T follicular helper cell (primary cell): ENCODE measurements around the gene COA7.
A peak's percentile ranks its signal among the peaks of the same experiment; 100 is the strongest.
"Not testable (repeated sequence)": the region's sequence is repeated elsewhere in the genome, so short reads cannot be mapped to it uniquely, and the experiment has no call there.

Experiments used
- DNase-seq: peaks from one replicate; pipeline ENCODE4 v3.0.0-alpha.2; 2020; ENCODE audit warnings: low read depth

Gene COA7

GRCh38 chr1:52706136-52706670, 8.1 kb upstream of the COA7 start:
- no peak for DNase-seq

- peak; percentile 70 for DNase-seq
Measured at GRCh38 chr1:52702886-52703787, 5.0 kb upstream of the COA7 start.

GRCh38 chr1:52695627-52696026, 2.5 kb downstream of the COA7 start:
- DNase-seq, result no peak

DNA sequence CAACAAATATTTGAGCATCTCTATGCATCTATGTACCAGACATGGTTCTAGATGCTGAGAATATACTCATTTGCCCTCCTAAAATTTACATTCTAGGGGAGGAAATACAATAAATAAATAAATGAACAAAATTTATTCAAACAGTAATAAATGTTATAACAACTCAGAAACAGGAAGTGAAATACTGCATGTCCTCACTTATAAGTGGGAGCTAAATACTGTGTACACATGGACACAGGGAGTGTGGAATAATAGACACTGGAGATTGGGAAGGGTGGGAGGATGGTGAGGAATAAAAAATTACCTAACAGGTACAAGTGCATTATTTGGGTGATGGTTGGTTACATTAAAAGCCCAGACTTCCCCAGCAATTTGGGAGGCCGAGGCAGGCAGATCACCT, 4.3 kb downstream of the COA7 start:
- no peak for DNase-seq

DNA sequence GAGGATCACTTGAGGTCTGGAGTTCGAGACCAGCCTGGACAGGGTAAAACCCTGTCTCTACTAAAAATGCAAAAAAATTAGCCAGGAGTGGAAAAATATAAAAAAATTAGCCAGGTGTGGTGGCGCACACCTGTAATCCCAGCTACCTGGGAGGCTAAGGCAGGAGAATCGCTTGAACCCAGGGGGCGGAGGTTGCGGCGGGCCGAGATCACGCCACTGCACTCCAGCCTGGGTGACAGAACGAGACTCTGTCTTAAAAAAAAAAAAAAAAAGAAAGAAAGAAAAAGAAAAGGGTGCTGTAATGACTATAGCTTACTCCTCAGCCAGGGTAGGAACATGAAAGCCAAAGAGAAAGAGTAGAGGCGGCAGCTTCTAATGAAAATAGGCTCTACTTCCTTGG, 4.8 kb downstream of the COA7 start:
- not testable (repeated sequence) for DNase-seq

GRCh38 chr1:52692697-52693096, 5.5 kb downstream of the COA7 start:
- no peak for DNase-seq

DNA sequence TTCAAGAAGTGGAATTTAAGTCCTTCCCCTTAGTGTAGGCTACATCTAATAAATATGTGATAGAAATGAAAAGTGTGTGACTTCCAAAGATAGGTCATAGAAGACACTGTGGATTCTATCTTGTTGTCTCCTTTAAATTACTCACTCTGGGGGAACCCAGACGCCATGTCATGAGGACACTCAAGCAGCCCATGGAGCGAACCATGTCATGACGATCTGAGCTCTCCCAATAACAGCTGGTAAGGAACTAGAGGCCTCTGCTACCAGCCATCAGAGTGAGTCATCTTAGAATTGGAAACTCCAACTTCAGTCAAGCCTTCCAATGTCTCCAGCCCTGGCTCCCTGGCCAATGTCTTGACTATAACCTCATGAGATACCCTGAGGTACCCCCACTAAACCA, 6.3 kb downstream of the COA7 start:
- DNase-seq, result no peak

- no peak for DNase-seq
Measured at GRCh38 chr1:52686830-52687229, 11.3 kb downstream of the COA7 start.

DNA sequence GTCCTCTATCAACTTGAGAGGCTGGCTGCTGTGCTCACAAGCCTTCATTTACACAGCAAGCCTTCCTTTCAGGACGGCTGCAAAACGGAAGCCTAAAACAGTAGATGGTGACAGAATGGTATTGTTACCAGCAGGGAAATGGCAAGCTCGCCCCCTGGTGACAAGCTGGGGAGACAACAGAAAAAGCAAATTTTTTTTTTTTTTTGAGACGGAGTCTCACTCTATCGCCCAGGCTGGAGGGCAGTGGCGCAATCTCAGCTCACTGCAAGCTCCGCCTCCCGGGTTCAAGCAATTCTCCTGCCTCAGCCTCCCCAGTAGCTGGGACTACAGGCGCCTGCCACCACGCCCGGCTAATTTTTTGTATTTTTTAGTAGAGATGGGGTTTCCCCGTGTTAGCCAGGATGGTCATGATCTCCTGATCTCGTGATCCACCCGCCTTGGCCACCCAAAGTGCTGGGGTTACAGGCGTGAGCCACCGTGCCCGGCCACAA, 11.8 kb downstream of the COA7 start:
- DNase-seq, result peak; percentile 69

- no peak for DNase-seq
Measured at GRCh38 chr1:52684545-52684944, 13.6 kb downstream of the COA7 start.

DNA sequence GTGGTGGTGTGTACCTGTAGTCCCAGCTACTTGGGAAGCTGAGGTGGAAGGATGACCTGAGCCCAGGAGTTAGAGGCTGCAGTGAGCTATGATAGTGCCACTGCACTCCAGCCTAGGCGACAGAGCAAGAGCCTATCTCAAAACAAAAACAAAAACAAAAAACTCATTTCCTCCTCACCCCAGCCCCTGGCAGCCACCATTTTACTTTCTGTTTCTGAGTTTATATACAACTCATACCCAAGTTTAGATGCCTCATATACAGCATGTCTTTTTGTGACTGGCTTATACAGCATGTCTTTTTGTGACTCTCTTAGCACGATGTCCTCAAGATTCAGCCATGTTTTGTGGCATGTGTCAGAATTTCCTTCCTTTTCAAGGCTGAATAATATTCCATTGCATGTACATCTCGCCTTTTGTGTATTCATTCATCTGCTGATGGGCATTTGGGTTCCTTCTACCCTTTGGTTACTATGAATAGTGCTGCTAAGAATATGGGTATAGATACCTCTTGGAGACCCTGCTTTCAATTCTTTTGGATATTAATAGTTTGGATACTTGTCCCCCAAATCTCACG, 14.7 kb downstream of the COA7 start:
- DNase-seq, result no peak

- DNase-seq, result no peak
Measured at GRCh38 chr1:52681136-52681535, 17.0 kb downstream of the COA7 start.

- DNase-seq, result no peak
Measured at GRCh38 chr1:52680353-52680752, 17.8 kb downstream of the COA7 start.

- DNase-seq, result no peak
Measured at GRCh38 chr1:52679498-52679897, 18.6 kb downstream of the COA7 start.

DNA sequence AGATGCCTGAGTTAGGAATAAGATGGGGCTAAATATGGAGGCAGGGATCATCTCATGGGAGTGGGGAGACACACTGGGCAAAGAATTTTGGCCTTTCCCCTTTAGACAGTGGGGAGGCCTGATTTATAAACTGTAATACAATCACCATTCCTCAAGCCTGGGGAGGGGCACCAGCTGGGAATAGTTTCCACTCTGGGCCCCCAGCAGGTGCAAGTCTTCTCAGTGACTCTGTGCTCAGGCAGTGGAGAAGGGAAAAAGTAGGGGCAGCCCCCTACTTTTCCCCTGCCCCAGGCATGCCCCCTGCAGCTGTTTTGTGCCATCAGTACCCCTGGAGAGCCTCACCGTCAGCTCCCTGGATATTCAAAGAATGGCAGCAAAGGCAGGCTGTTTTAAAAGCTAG, 19.1 kb downstream of the COA7 start:
- no peak for DNase-seq

GRCh38 chr1:52677076-52677806, 20.9 kb downstream of the COA7 start:
- DNase-seq, result no peak

GRCh38 chr1:52676249-52676903, 21.8 kb downstream of the COA7 start:
- no peak for DNase-seq

DNA sequence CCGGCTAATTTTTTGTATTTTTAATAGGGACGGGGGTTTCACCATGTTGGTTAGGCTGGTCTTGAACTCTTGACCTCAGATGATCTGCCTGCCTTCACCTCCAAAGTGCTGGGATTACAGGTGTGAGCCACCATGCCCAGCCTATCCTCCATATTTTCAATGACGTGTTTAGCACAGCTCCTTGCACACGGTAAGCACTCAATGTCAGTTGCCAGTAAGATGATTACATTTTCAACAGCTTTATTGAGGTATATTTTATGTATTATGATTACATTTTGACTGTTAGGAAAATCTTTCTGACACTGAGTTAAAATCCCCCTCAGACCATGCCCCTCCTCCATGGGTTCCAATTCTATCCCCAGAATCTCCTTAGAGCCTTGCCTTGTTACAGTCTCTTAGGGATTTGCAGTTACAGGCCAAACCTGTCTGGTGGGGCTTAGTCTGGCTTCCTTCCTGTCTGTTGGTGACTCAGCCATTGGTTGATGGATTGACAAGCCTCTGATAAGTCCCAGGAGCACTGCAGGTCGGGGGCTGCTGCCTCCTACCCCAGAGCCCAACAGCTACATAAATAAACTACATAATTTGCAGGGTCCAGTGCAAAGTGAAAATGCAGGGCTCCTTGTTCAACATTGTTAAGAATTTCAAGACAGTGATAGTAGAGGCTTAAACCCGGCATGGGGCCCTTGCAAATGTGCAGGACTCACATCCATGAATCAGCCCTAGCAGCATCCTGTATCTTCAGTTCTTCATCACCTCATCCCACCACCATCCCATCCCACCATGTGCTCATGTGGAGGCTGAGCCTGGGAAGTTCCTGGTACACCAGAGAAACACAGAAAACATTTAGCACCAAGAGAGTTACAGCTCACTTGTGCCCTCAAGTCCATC, 23.4 kb downstream of the COA7 start:
- no peak for DNase-seq

DNA sequence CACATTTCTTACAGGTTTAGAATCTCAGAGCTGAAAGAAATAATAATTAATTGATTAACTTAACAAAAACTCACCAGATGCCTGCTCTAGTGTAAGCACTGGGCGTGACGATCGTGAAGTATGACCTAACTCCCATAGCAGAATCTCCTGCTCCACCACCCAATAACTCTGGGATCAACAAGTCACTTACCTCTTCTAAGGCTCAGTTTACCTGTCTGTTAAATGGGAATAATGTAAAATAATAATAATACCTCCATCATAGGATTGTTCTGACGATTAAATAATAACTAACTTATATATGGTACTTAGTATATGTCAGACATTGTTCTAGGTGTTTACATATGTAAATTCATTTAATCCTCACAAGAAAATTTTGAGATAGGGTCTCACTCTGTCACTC, 24.6 kb downstream of the COA7 start:
- DNase-seq, result no peak

- no peak for DNase-seq
Measured at GRCh38 chr1:52672946-52673345, 25.2 kb downstream of the COA7 start.

- DNase-seq, result no peak
Measured at GRCh38 chr1:52670604-52671003, 27.5 kb downstream of the COA7 start.
